ENCODE data around the gene GPRIN1.

The GPRIN1 gene

DNA sequence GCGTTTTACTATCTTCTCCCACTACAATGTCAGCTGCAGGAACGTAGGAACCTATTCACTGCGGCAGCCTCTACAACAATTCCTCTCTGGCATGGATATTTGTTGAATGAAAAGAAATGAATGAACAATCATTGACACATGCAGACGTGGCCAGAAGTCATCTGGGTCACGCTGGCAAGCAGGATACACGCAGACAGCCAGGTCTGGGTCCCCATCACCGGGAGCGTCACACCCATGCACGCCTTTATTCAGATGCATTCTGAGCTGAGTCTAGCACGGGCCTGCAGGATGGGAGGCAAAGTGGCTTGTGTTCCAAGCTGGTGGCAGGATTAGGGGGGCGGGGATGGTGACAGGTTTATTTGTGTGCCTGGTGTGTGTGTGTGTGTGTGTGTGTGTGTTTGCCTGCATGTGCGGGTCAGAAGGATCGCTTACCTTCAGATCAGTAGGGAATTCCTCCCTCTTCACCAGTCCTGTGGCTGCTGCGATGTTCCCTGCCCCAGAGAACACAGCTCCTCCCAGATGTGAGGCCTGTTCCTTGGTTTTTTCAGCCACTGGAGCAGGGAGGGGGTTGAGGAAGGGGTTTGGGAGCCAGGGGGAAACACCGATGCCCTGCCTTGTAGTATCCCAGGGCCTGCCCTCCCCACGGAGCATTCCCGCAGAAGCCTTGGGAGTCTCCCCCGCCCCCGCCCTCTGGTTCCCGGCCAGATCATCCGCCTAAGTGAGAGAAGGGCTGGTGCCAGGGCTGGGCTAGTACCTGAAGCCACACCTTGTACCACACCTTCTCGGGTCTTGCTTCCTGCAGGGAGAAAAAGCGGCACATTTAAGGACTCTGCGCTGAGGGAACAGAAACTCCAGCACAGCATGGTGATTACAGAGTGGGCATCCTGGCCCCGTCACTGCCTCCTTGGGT, 16.3 kb upstream of the GPRIN1 start:
- FAIRE-seq (no peak), DNase-seq (ENCODE audit: extremely low spot score, insufficient read length, low read depth) (no peak)

- no peak for DNase-seq (ENCODE audit: extremely low spot score, insufficient read length, low read depth)
- no peak for FAIRE-seq
Measured at GRCh38 chr5:176625512-176625911, 15.6 kb upstream of the GPRIN1 start.

DNA sequence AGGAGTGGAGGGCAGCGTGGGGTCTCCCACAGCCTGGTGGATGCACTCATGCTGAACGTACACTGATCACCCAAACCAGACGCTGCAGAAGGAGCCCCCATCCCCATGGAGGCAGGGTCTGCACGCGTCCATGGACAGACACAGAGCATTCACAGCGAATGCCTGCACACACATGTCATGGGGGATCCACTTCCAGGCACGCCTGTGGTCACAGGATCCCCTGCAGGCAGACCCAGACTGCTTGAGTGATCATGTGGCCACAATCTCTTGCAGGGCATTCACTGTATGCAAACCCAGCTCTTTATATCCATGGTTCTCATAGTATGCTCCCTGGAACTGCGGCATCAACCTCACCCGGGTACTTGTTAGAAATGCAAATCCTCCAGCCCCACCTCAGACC, 15.0 kb upstream of the GPRIN1 start:
- DNase-seq (ENCODE audit: extremely low spot score, insufficient read length, low read depth) (no peak), FAIRE-seq (no peak)

GRCh38 chr5:176624142-176624541, 14.2 kb upstream of the GPRIN1 start:
- FAIRE-seq (no peak), DNase-seq (ENCODE audit: extremely low spot score, insufficient read length, low read depth) (no peak)

DNA sequence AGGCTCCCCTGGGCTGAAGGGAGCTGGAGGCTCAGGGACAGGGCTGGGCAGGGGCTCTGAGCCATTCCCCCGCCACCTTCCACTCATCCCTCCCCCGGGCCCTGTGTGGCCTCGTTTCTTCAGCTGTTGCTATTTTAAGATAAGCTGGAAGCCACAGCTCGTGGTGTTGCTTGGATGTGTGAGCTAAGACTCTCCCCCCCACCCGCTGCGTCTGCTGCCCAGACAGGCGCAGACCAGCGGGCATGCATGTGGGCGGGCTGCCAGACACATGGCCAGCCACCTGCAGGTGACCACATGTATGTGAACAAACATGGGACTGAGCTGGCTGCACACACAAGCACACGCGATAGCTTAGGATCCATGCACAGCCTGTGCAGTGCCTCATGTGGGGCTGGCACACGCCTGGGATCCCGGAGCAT, 11.7 kb upstream of the GPRIN1 start:
- DNase-seq (ENCODE audit: extremely low spot score, insufficient read length, low read depth) (no peak), FAIRE-seq (no peak)

DNA sequence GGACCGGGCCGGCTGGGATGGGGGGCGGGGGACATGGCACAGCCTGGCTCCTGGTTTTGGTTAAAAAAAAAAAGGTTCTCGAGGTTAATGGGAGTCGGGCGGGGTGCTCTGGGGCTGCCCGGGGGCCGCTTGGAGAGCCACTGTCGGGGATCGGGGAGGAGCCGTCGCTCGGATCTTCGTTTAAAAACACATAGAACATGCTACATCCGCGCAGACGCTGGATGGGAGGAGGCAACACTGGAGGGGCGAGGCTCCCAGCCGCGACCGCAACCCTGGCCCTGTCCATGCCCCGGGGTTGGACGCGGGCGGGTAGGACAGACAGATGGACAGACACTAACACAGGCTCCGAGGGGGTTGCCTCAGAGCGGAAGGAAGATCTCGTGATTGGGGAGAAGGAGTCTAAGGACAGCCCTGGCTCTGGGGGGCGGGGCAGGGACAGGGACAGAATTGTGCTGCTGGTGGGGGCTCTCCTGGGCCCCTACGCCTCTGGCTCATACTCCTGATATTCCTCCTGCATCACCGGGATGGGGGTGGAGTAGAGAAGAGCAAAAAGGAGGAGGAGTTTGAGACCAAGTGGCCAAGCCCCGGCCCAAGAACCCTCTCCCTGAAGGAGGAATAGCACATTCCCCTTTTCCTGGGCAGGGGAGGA, 10.5 kb upstream of the GPRIN1 start:
- no peak for DNase-seq (ENCODE audit: extremely low spot score, insufficient read length, low read depth)
- no peak for FAIRE-seq

GRCh38 chr5:176619569-176620332, 9.8 kb upstream of the GPRIN1 start:
- DNase-seq (ENCODE audit: extremely low spot score, insufficient read length, low read depth) (no peak), FAIRE-seq (no peak)

GRCh38 chr5:176619203-176619568, 9.2 kb upstream of the GPRIN1 start:
- FAIRE-seq, result peak; percentile 46
- DNase-seq (ENCODE audit: extremely low spot score, insufficient read length, low read depth), result peak; percentile 70

GRCh38 chr5:176618783-176619182, 8.8 kb upstream of the GPRIN1 start:
- FAIRE-seq (no peak), DNase-seq (ENCODE audit: extremely low spot score, insufficient read length, low read depth) (no peak)

DNA sequence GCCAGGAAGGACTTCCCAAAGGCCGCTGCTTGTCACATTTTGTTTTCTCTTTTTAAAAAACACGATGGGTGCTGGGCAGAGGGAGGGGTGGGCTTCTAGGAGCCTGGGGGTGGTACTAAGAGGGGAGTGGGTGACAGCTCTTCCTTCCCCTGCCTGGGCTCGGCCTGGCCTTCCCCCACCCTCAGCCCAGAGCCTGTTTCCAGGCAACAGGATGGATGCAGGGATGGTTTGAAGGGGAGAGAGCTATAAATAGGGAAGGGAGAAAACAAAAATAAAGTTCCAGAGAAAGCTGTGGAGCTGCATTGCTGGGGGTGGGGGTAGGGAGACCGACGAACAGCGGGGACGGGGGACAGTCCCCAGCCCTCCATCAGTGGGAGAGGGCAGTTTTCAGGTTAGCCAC, 6.6 kb upstream of the GPRIN1 start:
- FAIRE-seq, result no peak
- no peak for DNase-seq (ENCODE audit: extremely low spot score, insufficient read length, low read depth)

- FAIRE-seq, result no peak
- DNase-seq (ENCODE audit: extremely low spot score, insufficient read length, low read depth), result no peak
Measured at GRCh38 chr5:176614805-176615478, 5.0 kb upstream of the GPRIN1 start.

DNA sequence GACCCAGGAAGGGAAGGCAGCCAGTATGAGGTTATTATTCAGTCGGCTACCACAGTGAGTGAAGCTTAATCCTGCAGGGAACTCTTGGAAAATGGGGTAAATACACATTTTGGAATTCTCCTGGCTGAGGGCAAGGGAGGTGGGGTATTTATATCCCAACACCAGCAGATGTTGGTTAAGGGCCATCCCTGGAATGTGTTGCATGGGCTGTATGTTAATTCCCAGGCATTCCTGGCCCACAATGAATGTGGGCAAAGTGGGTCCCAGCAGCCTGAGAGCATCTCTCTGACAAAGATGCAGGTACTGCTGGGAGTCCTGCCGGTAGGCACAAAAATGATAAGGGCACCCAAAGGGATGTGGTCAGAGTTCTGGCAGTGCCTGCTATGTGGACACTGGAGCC, 2.9 kb upstream of the GPRIN1 start:
- FAIRE-seq (no peak), DNase-seq (ENCODE audit: extremely low spot score, insufficient read length, low read depth) (no peak)

- no peak for DNase-seq (ENCODE audit: extremely low spot score, insufficient read length, low read depth)
- FAIRE-seq, result no peak
Measured at GRCh38 chr5:176612008-176612407, 2.1 kb upstream of the GPRIN1 start.

- DNase-seq (ENCODE audit: extremely low spot score, insufficient read length, low read depth), result no peak
- no peak for FAIRE-seq
Measured at GRCh38 chr5:176611435-176611834, 1.5 kb upstream of the GPRIN1 start.

DNA sequence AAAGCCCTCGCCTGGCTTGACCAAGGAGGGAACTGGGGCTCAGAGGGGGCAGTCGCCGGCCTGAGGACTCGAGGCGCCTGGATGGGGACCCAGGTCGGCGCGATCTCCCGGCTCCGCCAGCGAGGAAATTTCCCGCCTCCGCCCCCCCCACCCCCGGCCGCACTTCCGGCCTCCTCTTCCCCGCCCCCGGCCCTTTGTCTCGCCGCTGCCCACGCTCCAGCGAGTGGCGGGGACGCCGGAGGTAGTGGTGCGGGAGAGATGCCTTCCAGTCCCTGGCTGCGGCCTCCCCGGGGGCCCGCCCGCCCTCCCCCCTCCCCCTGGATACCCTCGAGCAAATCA, 448 bp upstream of the GPRIN1 start:
- DNase-seq (ENCODE audit: extremely low spot score, insufficient read length, low read depth), result no peak
- FAIRE-seq, result no peak

DNA sequence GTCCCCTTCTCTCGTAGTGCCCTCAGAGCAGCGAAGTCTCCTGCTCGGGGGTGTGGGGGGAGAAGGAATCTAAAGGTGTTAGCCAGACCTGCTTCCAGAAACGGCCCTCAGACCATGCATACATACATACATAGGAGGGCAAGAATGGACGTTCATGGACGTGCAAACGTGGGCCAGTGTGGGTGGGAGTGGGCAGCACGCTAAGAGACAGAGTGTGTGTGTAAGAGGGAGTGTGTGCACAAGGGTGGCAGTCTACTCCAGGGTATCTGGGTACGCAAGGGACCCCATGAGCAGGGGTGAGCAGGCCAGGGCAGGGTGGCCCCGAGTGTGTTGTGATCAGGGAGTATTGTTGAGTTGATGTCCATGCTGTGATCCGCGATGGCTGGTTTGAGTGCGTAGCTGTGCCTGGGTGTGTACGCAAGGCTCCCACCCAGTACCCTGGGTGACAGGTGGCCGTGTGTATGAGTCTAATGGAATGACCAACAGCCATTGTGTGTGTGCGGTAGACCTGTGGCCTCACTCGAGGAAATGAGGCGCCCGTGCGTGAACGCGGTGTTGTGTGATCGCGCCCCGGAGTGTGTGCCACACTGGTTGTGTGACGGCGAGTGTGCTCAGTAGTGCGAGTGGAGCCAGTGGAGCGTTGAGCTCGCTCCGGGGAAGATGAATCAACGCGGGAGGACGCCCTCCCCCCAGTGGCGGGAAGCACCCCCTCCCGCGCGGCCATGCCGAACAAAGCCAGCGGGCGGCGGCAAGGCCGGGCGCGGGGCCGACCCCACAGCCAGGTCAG, 826 bp downstream of the GPRIN1 start:
- FAIRE-seq, result no peak

GRCh38 chr5:176608142-176608705, 1.7 kb downstream of the GPRIN1 start:
- DNase-seq (ENCODE audit: extremely low spot score, insufficient read length, low read depth) (no peak), FAIRE-seq (no peak)

More for the DNA sequence above, 826 bp downstream of the GPRIN1 start:
- DNase-seq (ENCODE audit: extremely low spot score, insufficient read length, low read depth), result no peak

- DNase-seq (ENCODE audit: extremely low spot score, insufficient read length, low read depth) (no peak), FAIRE-seq (no peak)
Measured at GRCh38 chr5:176606875-176607274, 3.1 kb downstream of the GPRIN1 start.

GRCh38 chr5:176606032-176606431, 3.9 kb downstream of the GPRIN1 start:
- FAIRE-seq, result no peak
- DNase-seq (ENCODE audit: extremely low spot score, insufficient read length, low read depth), result no peak
